ENCODE data around the gene COL4A4. TPM values are rescaled to one million over a fixed set of nuclear protein-coding genes. Genes with fewer than 3 reads are reported as not detected.

Gene COL4A4
- total RNA-seq, 1 donor from 2014 or later: 0.05 TPM

DNA sequence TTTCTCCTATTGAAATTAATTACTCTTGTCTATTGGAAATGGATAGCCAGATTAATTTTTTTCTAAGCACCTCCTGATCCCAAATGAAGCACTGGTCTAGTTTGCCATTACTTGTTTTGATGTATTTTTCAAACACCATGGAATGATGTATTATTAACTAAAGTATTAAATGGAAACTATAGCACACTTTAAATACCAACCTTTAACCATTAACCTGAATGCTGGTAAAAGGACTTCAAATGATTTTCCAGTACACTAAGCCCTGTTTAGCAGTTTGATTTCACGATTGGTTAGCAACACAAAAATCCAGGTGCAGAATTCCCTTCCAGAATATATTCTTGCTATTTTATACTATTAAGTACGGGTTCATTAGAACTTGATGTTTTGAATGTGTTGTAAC, 37.8 kb upstream of the COL4A4 start:
- Mint-ChIP-seq H3K4me3 (ENCODE audit: unreplicated experiment) (no peak overlapping the region), H3K9me3 (ENCODE audit: unreplicated experiment) (peaks cover 5% of the 10 kb centered on the region), H3K4me1 (ENCODE audit: low read depth, unreplicated experiment) (no peaks in the 10 kb centered on the region), H3K27ac (ENCODE audit: unreplicated experiment) (no peak overlapping the region), H3K36me3 (ENCODE audit: unreplicated experiment) (no peaks in the 10 kb centered on the region), H3K27me3 (ENCODE audit: unreplicated experiment) (no peaks in the 10 kb centered on the region)
- TF ChIP-seq, protein P1, sequence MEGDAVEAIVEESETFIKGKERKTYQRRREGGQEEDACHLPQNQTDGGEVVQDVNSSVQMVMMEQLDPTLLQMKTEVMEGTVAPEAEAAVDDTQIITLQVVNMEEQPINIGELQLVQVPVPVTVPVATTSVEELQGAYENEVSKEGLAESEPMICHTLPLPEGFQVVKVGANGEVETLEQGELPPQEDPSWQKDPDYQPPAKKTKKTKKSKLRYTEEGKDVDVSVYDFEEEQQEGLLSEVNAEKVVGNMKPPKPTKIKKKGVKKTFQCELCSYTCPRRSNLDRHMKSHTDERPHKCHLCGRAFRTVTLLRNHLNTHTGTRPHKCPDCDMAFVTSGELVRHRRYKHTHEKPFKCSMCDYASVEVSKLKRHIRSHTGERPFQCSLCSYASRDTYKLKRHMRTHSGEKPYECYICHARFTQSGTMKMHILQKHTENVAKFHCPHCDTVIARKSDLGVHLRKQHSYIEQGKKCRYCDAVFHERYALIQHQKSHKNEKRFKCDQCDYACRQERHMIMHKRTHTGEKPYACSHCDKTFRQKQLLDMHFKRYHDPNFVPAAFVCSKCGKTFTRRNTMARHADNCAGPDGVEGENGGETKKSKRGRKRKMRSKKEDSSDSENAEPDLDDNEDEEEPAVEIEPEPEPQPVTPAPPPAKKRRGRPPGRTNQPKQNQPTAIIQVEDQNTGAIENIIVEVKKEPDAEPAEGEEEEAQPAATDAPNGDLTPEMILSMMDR (IDR thresholded peaks at IDR 0.05; ENCODE audit: partially characterized antibody, unreplicated experiment): no peak
- DNase-seq: no peak

DNA sequence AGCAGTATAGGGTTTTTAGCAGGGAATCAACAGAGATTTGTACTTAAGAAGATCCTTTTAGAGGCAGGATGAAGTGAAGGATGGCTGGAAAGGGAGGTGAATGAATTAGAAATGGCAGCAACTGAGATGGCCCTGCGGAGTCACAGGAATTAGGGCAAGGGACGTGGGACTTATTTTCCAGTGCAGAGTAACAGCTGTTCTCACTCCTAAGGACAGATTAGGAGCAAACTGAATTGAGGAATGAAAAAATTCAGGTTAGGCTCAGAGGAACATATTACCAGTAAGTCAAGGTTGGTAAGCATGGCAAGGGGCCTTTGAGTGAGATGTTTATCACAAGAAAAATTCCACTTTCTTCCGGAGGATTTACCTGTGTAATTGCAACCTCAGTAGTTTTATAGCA, 34.9 kb upstream of the COL4A4 start:
- DNase-seq: no peak
- Mint-ChIP-seq H3K4me1 (ENCODE audit: low read depth, unreplicated experiment) (no peaks in the 10 kb centered on the region), H3K9me3 (ENCODE audit: unreplicated experiment) (no peaks in the 10 kb centered on the region), H3K4me3 (ENCODE audit: unreplicated experiment) (no peak overlapping the region), H3K27ac (ENCODE audit: unreplicated experiment) (no peak overlapping the region), H3K36me3 (ENCODE audit: unreplicated experiment) (no peaks in the 10 kb centered on the region), H3K27me3 (ENCODE audit: unreplicated experiment) (no peaks in the 10 kb centered on the region)
- TF ChIP-seq, protein P1 (IDR thresholded peaks at IDR 0.05; ENCODE audit: partially characterized antibody, unreplicated experiment): no peak

DNA sequence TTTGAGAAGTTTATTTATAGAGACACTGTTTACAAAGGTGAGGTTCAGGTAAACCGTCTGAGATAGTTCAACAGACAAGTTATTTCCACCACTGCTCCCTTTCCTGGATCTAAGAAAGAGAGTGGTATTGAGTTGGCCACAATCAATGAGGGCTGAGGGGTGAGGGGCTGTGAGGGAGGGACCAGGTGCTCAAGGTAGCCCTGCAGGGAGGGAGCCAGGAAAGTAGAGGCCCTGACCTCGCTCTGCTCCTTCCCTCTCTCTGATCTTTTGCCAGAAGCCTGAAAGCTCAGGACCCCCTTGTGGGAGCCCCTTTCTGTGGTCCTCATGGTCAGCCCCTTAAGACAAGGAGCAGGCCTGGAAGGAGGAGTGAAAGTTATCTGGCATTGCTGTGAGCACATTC, 30.2 kb upstream of the COL4A4 start:
- TF ChIP-seq, protein P1 (IDR thresholded peaks at IDR 0.05; ENCODE audit: partially characterized antibody, unreplicated experiment): no peak
- H3K9me3 Mint-ChIP-seq (ENCODE audit: unreplicated experiment): no peaks in the 10 kb centered on the region
- no peak overlapping the region for H3K27ac Mint-ChIP-seq (ENCODE audit: unreplicated experiment)
- H3K4me3 Mint-ChIP-seq (ENCODE audit: unreplicated experiment): no peak overlapping the region
- no peaks in the 10 kb centered on the region for H3K27me3 Mint-ChIP-seq (ENCODE audit: unreplicated experiment)
- H3K4me1 Mint-ChIP-seq (ENCODE audit: low read depth, unreplicated experiment): no peaks in the 10 kb centered on the region
- no peaks in the 10 kb centered on the region for H3K36me3 Mint-ChIP-seq (ENCODE audit: unreplicated experiment)
- DNase-seq: no peak

DNA sequence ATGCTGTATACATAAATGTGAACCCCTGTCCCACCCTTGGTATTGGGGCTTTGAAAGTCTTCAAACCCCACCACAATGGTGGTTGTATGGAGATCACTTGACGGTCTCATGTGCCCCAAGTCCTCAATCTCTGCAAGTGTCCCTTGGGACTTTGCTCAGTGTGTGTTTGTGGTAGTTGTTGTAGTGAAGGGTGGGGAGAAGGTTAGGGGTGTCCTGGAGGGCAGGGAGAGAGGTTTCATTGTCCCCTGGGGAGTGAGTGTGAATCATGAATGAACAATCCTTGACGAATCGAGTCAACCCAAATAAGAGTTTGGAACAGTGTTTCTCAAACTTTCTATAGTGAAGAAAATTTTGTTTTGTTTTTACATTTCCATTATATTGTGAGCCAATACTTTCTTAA, 28.5 kb upstream of the COL4A4 start:
- H3K36me3 Mint-ChIP-seq (ENCODE audit: unreplicated experiment): no peaks in the 10 kb centered on the region

DNA sequence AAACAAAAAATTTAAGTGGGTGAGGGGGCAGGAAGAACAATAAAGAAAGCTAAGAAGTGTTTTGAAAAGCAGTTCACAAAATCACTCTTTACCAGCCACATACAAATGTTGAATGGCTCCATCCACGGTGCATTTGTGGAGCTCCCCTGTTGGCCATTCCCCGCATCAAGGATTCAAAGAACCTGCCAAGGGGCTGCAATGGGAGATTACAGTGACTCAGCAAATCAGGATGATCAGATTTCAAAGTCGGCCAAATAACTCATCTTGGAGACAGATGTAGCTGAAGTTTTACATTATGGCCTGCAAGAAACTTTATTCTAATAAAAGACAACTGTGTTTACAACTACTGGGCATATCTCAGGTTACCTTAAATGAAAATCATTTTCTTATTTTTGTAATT, 27.4 kb upstream of the COL4A4 start:
- Mint-ChIP-seq H3K27ac (ENCODE audit: unreplicated experiment) (no peak overlapping the region), H3K4me1 (ENCODE audit: low read depth, unreplicated experiment) (peaks cover 1% of the 10 kb centered on the region), H3K4me3 (ENCODE audit: unreplicated experiment) (no peak overlapping the region), H3K27me3 (ENCODE audit: unreplicated experiment) (no peaks in the 10 kb centered on the region), H3K9me3 (ENCODE audit: unreplicated experiment) (no peaks in the 10 kb centered on the region), H3K36me3 (ENCODE audit: unreplicated experiment) (no peaks in the 10 kb centered on the region)
- TF ChIP-seq, protein P1 (IDR thresholded peaks at IDR 0.05; ENCODE audit: partially characterized antibody, unreplicated experiment): no peak
- no peak for DNase-seq

More for the DNA sequence above, 28.5 kb upstream of the COL4A4 start:
- TF ChIP-seq, protein P1 (IDR thresholded peaks at IDR 0.05; ENCODE audit: partially characterized antibody, unreplicated experiment): no peak
- DNase-seq: no peak
- H3K27ac Mint-ChIP-seq (ENCODE audit: unreplicated experiment): no peak overlapping the region
- no peaks in the 10 kb centered on the region for H3K9me3 Mint-ChIP-seq (ENCODE audit: unreplicated experiment)
- H3K4me1 Mint-ChIP-seq (ENCODE audit: low read depth, unreplicated experiment): no peaks in the 10 kb centered on the region
- no peak overlapping the region for H3K4me3 Mint-ChIP-seq (ENCODE audit: unreplicated experiment)
- H3K27me3 Mint-ChIP-seq (ENCODE audit: unreplicated experiment): no peaks in the 10 kb centered on the region

Measured in glutamatergic neuron (in vitro differentiated cells).